Activated CD8-positive, alpha-beta memory T cell treated with anti-CD3 and anti-CD28 coated beads for 1 hour (primary cell): ENCODE results near the gene GABRB2.
"Not testable (repeated sequence)": the region's sequence is repeated elsewhere in the genome, so short reads cannot be mapped to it uniquely, and the experiment has no call there.

ENCODE experiments used
- DNase-seq, 2 donors: peaks; one replicate each; pipeline ENCODE4 v3.0.0-alpha.2; 2020; ENCODE audit warnings: low read depth in 1 of 2; ENCODE audit errors: extremely low read depth in 1 of 2

GABRB2 gene

GRCh38 chr5:161546470-161547301, at the start of gene GABRB2:
GABRB2 (minus strand) TSS chr5:161546725; CDS start chr5:161546643, 82 bp downstream.
- DNase-seq: no peak

GRCh38 chr5:161585798-161586197, 39.3 kb upstream of the GABRB2 start:
- DNase-seq: no peak

GRCh38 chr5:161580621-161581020, 34.1 kb upstream of the GABRB2 start:
- DNase-seq: no peak

GRCh38 chr5:161572914-161573313, 26.4 kb upstream of the GABRB2 start:
- no peak for DNase-seq

- DNase-seq: no peak
Observed at GRCh38 chr5:161566081-161566480, 19.6 kb upstream of the GABRB2 start.

GRCh38 chr5:161562446-161562845, 15.9 kb upstream of the GABRB2 start:
- DNase-seq: no peak

GRCh38 chr5:161549106-161549505, 2.6 kb upstream of the GABRB2 start:
- DNase-seq: no peak

GRCh38 chr5:161548487-161549094, 2.1 kb upstream of the GABRB2 start:
- DNase-seq: no peak

- DNase-seq: no peak
Observed at GRCh38 chr5:161547738-161548486, 1.4 kb upstream of the GABRB2 start.

- DNase-seq: no peak
Observed at GRCh38 chr5:161547406-161547737, 847 bp upstream of the GABRB2 start.

- DNase-seq: no peak
Observed at GRCh38 chr5:161546095-161546469, 443 bp downstream of the GABRB2 start.

- DNase-seq: no peak
Observed at GRCh38 chr5:161545344-161546094, 1.0 kb downstream of the GABRB2 start.

GRCh38 chr5:161544350-161544765, 2.2 kb downstream of the GABRB2 start:
- no peak for DNase-seq

- no peak for DNase-seq
Observed at GRCh38 chr5:161539016-161539415, 7.5 kb downstream of the GABRB2 start.

- no peak for DNase-seq
Observed at GRCh38 chr5:161535762-161536161, 10.8 kb downstream of the GABRB2 start.

GRCh38 chr5:161530700-161531099, 15.8 kb downstream of the GABRB2 start:
- no peak for DNase-seq

- DNase-seq: no peak
Observed at GRCh38 chr5:161513942-161514341, 32.6 kb downstream of the GABRB2 start.

GRCh38 chr5:161507591-161507990, 38.9 kb downstream of the GABRB2 start:
- DNase-seq: no peak

GRCh38 chr5:161505160-161505559, 41.4 kb downstream of the GABRB2 start:
- DNase-seq: not testable (repeated sequence)

GRCh38 chr5:161498531-161498930, 48.0 kb downstream of the GABRB2 start:
- DNase-seq: no peak

- DNase-seq: no peak
Observed at GRCh38 chr5:161483721-161484120, 62.8 kb downstream of the GABRB2 start.
